GM10266 (cell line): ENCODE measurements around the gene PLXNA4.

ENCODE experiments used
- DNase-seq: peaks from one replicate; pipeline ENCODE4 v3.0.0; 2012; ENCODE audit errors: extremely low spot score
- CTCF ChIP-seq: IDR thresholded peaks from 2 replicates; pipeline ENCODE4 v1.5.1; 2012; ENCODE audit warnings: mild to moderate bottlenecking, low read depth; ENCODE audit not compliant: control insufficient read depth, insufficient read depth; ENCODE audit errors: missing control alignments

PLXNA4 gene

GRCh38 chr7:132114411-132114810 lies 461.9 kb downstream of the PLXNA4 start:
- no peak for DNase-seq
- TF ChIP-seq CTCF: no peak

- no peak for DNase-seq
- no peak for TF ChIP-seq CTCF
Measured at GRCh38 chr7:132113536-132114371, 462.5 kb downstream of the PLXNA4 start.

GRCh38 chr7:132112657-132113056 lies 463.6 kb downstream of the PLXNA4 start:
- no peak for TF ChIP-seq CTCF
- no peak for DNase-seq

- no peak for DNase-seq
- no peak for TF ChIP-seq CTCF
Measured at GRCh38 chr7:132112106-132112505, 464.2 kb downstream of the PLXNA4 start.

- no peak for DNase-seq
- TF ChIP-seq CTCF: no peak
Measured at GRCh38 chr7:132110692-132111091, 465.6 kb downstream of the PLXNA4 start.

GRCh38 chr7:132109769-132110168 lies 466.5 kb downstream of the PLXNA4 start:
- DNase-seq: no peak
- no peak for TF ChIP-seq CTCF

GRCh38 chr7:132108563-132108962 lies 467.7 kb downstream of the PLXNA4 start:
- no peak for TF ChIP-seq CTCF
- DNase-seq: no peak
